GM12891 (cell line): ENCODE results near the gene EYS.

Experiments used
- PAX5 ChIP-seq: IDR thresholded peaks from 2 replicates; pipeline ENCODE4 v1.6.1; 2011; ENCODE audit warnings: low read length, moderate library complexity, mild to moderate bottlenecking; ENCODE audit not compliant: insufficient read depth, severe bottlenecking
- POLR2A ChIP-seq: IDR thresholded peaks from 2 replicates; pipeline ENCODE4 v1.6.1; 2011; ENCODE audit warnings: low read depth, low read length, control low read depth
- POLR2AphosphoS5 ChIP-seq: IDR thresholded peaks from 2 replicates; pipeline ENCODE4 v1.6.1; 2011; ENCODE audit warnings: low read depth, low read length, control low read depth
- POU2F2 ChIP-seq: IDR thresholded peaks from 2 replicates; pipeline ENCODE4 v1.6.1; 2011; ENCODE audit warnings: low read depth, mild to moderate bottlenecking, control low read depth, low read length, moderate library complexity
- TAF1 ChIP-seq: IDR thresholded peaks from 2 replicates; pipeline ENCODE4 v1.6.1; 2011; ENCODE audit warnings: low read depth, low read length, control low read depth

DNA sequence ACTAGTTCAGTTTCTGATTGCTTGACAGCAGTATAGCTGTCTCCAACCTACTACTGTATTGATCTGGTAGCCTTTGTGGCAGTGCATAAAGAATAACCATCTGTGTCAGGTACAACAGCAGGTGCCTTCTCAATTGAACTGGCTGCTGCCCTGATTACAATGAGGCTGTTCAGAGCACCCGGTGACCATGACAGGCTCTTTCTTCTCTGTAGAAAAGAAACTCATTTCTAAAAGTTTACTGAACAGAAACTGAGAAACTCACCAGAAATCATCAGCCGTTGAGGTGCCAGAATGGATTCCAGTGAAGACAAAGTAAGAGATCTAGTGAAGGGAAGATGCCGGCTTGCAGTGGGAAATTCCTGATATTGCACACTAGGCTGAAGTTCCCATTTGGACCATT, 1117.1 kb downstream of the EYS start:
- TF ChIP-seq POLR2A: no peak
- TF ChIP-seq PAX5: no peak
- TF ChIP-seq POLR2AphosphoS5: no peak
- TF ChIP-seq TAF1: no peak
- no peak for TF ChIP-seq POU2F2
